GM12872 (cell line): ENCODE data around the gene HAVCR1.

Experiments
- CTCF ChIP-seq: IDR thresholded peaks from 3 replicates; pipeline ENCODE4 v1.5.1; 2011; ENCODE audit warnings: low read depth, mild to moderate bottlenecking, low read length, moderate library complexity; ENCODE audit not compliant: insufficient read depth

The HAVCR1 gene

GRCh38 chr5:156991714-156992113, 67.2 kb downstream of the HAVCR1 start:
- no peak for TF ChIP-seq CTCF

- TF ChIP-seq CTCF, result no peak
These were observed 74.9 kb downstream of the HAVCR1 start for GRCh38 chr5:156984064-156984463.

- TF ChIP-seq CTCF, result no peak
These were observed 77.4 kb downstream of the HAVCR1 start for GRCh38 chr5:156981481-156981880.
